DMS114 treated with DMSO at 0.1 percent for 48 hours (cell line): ENCODE results near the gene COA8.
A peak's percentile ranks its signal among the peaks of the same experiment; 100 is the strongest.

ENCODE experiments used
- DNase-seq: peaks from one replicate; lab custom pipeline; 2025; ENCODE audit not compliant: unreplicated experiment; lab: John Stamatoyannopoulos, UW

COA8 gene

GRCh38 chr14:103619057-103619456 is 56.3 kb downstream of the COA8 start:
- no peak for DNase-seq

- DNase-seq = no peak
These were observed 59.1 kb downstream of the COA8 start for GRCh38 chr14:103621860-103622259.

GRCh38 chr14:103623308-103623707 is 60.5 kb downstream of the COA8 start:
- DNase-seq = no peak

GRCh38 chr14:103623883-103624482 is 61.2 kb downstream of the COA8 start:
- DNase-seq = no peak

GRCh38 chr14:103624860-103625259 is 62.1 kb downstream of the COA8 start:
- DNase-seq = no peak

- DNase-seq = no peak
These were observed 62.8 kb downstream of the COA8 start for GRCh38 chr14:103625356-103626095.

GRCh38 chr14:103626146-103626850 is 63.5 kb downstream of the COA8 start:
- DNase-seq = no peak

GRCh38 chr14:103627073-103628025 is 64.6 kb downstream of the COA8 start:
- no peak for DNase-seq

GRCh38 chr14:103628221-103628683 is 65.5 kb downstream of the COA8 start:
- DNase-seq = no peak

GRCh38 chr14:103628684-103629502 is 66.1 kb downstream of the COA8 start, which contains the start of gene KLC1:
TSS of gene KLC1 (plus strand) at chr14:103629211. CDS start at chr14:103654565, 25,354 bp downstream.
- peak; percentile 31 for DNase-seq

- DNase-seq = no peak
These were observed 66.9 kb downstream of the COA8 start for GRCh38 chr14:103629503-103630121.

GRCh38 chr14:103630364-103631108 is 67.8 kb downstream of the COA8 start:
- DNase-seq = no peak

GRCh38 chr14:103633391-103633790 is 70.6 kb downstream of the COA8 start:
- no peak for DNase-seq

- DNase-seq = no peak
These were observed 71.4 kb downstream of the COA8 start for GRCh38 chr14:103634156-103634555.

- DNase-seq = no peak
These were observed 75.8 kb downstream of the COA8 start for GRCh38 chr14:103638594-103638993.
